LoVo (cell line): ENCODE data around the gene MNT.

Experiments used
- DNase-seq: peaks from one replicate; pipeline ENCODE4 v3.0.0-alpha.2; 2016; ENCODE audit warnings: low spot score

Gene MNT

DNA sequence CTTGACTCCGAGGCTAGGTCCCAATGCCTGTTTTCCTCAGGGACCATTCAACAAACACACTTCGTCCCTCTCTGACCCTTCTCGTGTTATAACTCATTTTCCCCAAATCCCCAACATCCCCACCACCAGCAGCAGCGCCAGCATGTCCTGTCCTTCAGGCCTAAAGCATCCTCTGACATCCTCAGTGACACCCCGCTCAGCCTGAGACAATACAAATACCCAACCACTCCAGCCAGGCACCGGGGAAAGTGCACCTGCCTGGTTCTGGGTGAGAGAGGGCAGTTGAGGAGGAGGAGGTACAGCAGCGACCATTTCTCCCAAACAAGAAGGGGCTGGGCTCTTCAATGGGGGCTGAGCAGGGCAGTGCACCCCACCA lies 4.7 kb downstream of the MNT start:
- no peak for DNase-seq

DNA sequence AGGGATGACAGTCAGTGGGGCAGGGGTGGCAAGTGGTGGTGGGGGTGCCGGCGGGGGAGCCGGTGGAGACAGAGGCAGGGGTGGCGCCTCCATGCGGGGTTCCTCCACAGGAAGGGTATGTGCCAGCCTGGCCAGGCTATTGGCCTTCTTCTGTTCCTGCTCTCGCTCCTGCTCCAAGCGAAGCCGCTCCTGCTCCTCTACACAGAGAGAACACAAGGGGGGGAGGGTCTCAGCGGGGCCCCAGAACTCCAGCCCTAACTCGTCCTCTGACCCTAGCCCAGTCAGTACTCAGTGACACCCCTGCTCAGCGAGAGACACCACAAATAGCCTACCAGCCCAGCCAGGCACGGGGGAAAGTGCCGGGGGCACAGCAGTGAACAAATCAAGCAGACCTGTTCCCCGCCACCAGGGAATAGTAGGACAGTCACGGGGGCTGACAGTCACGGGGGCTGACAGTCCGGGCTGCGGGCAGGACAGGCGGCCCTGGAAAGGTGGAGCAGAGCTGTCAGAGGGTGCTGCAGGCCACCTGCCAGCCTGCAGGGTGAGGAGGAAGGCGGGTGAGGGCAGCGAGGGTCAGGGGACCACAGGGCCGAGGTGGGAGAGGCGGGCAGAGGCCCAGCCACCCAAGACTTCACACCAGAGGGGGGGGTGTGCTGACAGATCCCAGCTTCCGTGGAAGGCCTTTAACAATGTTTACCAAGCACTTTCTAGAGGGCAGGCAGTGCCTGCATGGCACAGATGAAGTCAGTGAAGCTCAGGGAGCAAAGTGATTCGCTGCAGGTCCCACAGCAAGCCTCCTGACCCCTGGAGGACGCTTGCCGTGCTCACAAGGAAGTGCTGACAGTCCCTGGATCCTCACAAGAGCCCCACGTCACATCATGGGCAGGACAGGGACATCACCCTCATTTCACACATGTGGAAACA lies 5.3 kb downstream of the MNT start:
- DNase-seq, result no peak

DNA sequence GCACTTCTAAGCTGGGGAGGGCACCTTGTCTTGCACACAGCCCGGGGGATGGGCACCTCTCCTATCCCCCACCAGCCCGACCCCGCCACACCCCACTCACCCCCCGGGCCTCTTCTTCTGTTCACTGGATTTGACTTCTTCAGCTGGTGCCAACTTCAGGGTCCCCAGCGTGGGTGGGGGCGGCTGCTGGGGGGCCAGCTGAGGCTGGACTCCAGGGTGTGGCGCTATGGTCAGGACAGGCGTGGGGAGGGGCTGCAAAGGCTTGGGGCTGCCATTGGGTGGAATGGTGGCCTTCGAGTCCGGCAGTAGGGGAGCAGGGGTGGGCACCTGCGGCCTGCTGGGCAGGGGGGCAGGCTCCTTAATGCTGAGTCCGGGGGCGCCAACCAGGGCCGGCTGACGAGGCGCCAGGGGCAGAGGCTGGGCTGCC lies 6.1 kb downstream of the MNT start:
- DNase-seq, result no peak

DNA sequence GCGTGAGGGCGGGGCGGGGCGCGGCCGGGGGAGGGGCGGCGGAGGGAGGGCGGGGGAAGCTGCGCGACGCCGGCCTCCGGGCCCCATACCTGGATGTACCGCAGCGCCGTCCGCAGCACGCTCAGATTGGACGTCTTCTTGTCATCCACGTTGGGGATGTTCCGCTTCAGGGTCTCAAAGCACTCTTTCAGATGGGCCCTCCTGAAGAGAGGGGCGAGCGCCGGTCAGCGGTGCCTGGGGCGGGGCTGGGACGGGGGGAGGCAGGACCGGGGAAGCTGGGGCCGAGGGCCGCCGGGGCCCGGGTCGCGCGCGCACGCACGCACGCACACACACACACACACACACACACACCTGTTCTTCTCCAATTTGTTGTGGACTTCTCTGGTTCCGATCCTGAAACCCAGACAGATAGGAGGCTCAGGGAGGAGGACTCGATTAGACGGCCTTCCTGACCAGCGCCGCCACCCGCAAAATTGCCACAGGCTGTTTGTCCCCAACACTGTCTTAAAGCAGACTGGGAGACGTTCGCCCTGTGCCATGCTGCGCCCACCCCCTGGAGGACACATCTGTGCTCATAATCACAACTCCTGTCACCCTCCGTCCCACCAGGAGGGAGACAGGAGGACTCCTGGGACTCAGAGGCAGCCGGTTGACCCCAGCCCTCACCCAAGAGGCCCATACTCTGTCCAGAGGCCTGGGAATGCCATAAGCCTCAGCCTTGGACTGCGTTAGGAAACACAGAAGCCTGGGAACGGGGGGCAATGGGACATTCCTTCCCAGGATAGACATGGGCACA lies 6.7 kb downstream of the MNT start:
- no peak for DNase-seq

DNA sequence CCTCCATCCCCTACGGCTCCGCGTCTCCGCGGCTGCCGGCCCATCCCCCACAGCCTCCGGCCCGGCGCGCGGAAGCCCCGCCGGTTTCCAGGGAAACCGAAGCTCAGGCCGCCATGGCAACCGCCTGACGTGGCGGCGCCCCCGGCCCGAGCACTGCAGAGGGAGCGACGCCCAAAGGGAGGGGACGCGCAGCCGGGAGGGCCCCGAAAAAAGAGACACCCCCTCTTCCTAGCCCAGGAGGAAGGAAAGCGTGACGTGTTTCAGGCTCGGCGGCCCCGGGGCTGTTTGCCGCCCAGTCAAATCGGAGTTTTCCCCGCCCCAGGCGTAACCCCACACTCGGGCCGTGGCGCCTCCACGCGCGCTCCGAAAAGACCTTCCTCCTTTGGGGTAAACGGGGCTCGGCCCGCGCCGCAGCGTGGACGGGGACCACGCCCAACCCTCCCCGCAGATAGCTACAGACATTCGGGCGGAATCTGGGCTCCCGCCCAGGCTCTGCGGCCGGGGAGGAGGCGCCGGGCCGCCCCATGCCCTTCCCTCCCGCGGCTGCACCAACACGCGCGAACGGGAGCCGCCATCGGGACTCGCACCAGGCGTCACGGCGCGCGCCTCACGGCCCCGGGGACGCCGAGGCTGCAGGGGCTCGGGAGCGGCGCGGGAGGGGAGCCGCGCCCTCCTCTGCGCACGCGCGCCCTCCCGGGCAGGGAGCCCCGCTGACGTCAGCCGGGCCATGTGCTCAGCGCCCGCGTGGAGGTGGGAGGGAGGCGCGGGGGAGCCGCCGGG lies 7.5 kb downstream of the MNT start:
- peak; percentile 85 for DNase-seq

DNA sequence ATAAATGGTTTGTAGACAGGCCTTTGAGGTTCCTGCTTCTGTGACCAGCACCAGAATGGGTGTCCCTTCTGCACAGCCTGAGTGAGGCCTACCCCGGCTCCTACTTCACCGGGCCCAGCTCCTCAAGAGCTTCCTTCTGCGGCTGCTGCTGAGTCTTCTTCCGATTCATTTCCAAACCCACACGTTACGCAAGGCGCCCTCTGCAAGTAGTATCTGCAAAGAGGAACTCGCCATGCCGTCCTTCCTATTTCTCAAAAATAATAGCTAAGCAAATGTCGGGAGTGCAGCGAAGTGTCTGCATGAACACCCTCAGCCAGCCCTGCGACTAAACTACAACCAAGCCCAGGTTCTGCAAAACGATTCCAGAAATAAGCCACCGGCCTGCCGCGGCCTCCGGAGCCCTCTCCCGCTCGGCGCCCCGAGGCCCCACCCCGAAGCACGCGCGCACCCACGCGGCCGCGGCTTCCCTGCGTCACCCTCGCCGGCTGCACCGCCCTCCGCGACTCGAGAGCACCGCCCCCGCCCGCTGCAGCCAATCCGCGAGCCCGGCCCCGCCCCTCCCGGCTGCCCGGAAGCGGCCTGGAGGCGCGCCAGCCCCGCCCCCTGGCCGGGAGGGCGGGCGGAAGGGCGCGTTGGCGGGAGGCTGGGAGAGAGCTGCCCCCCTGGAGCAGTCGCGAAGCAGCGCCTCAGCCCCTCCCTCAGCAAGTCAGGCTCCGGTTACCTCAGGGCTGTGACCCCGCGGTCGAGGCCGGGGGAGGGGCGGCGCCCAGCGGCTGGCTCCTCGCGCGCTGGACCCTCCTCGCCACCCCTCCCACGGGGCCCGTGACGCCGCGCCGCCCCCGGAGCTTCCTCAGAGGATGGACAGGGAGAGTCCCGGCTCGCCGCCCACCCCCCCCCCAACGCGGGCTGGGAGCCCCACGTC lies 8.3 kb downstream of the MNT start:
- peak; percentile 94 for DNase-seq

DNA sequence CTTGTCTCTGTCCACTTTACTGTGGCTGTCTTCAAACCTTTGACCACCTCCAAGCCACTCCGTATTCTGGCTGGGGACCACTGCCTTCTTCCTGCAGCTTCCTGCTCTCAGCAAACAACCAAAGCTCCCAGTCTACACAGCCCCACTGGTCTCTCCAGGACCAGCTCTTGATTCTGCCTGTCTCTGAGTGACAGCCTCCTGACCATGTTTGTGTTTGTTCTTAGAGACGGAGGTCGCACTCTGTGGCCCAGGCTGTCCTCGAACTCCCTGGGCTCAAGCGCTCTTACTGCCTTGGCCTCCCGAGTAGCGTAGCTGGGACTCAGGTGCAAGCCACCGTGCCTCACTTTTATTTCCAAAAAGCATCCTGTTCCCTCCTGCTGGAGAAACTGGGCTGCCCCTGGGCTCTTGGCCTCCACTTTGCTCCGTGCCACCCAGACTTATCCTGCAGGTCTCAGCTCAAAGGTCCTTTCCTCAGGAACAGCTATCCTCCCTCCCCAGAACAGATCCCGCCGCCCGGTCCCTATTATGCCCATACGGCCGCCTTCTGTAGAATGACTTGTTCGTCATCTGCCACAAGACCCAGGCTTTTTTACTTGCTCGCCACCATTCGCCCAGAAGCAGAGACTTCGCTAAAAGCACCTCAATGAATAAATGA lies 9.1 kb downstream of the MNT start:
- no peak for DNase-seq

DNA sequence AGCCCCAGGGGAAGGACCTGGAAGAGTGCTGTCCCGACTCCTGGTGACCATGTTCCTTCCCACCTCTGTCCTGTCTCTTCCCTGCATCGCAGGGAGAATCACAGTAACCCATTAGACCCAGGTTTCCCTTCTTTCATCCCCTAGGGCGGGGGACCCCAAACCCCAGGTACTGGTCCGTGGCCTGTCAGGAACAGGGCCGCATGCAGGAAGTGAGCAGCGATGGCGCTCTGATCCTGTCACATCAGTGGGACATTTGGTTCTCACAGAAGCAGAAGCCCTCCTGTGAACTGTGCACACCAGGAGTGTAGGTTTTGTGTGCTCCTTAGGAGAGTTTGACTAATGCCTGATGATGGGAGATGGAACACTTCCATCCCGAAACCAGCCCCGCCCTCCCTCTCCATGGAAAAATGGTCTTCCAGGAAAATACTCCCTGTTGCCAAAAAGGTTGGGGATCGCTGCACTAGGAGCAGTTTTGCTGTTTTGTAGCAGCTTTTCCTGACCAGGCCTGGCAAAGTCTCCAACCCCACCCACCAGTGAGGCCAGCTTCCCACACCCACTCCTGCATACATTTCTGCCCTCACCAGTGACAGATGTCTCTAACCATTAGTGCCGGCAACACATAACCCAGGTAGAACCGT lies 10.5 kb downstream of the MNT start:
- DNase-seq, result no peak

DNA sequence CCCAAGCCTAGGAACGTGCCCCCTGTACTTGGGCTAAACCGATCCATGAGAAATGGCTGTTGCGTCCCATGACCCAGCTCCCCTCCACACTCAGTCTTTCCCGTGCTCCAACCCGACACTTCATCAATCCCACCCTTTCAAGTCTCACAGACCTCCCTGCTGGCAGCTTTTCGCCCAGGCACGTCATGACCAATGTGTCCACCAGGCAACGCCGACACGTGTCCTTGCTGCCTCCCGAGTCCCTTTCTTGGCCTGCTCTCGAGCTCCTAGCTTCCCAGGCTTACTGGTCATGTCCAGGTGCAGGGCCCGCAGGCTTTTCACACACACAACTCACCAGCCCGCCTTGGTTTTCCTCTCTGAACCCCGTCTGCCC lies 12.2 kb downstream of the MNT start:
- no peak for DNase-seq

DNA sequence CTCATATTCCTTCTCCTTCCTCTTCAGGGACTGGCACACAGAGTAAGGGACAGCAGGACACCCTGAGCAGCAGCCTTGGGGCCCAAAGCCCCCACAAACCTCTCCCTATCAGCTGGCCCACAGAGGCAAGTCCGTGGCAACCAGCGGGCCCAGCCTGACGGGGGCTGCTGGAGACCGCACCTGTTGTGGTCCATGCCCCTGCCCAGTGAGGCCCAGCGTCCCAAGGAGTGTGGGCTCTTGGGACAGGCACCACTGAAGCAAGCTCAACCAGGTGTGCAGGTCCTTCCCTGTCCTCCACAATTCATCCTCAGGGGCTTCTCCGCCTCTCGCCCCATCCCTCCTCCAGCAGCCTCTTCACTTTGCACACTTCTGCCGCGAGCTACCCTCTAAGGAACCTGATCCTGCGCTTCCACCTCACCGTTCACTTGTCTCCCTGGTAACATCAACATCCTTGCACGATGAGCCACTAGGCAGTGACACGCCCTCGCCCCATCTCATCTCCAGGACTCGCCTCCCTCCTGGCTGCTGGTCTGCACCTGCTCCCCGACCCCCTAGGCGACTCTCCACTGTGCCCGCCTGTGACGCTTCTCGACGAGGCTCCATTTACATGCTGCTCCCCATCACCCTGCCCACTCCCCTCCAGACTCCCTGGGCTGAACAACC lies 12.7 kb downstream of the MNT start:
- no peak for DNase-seq

DNA sequence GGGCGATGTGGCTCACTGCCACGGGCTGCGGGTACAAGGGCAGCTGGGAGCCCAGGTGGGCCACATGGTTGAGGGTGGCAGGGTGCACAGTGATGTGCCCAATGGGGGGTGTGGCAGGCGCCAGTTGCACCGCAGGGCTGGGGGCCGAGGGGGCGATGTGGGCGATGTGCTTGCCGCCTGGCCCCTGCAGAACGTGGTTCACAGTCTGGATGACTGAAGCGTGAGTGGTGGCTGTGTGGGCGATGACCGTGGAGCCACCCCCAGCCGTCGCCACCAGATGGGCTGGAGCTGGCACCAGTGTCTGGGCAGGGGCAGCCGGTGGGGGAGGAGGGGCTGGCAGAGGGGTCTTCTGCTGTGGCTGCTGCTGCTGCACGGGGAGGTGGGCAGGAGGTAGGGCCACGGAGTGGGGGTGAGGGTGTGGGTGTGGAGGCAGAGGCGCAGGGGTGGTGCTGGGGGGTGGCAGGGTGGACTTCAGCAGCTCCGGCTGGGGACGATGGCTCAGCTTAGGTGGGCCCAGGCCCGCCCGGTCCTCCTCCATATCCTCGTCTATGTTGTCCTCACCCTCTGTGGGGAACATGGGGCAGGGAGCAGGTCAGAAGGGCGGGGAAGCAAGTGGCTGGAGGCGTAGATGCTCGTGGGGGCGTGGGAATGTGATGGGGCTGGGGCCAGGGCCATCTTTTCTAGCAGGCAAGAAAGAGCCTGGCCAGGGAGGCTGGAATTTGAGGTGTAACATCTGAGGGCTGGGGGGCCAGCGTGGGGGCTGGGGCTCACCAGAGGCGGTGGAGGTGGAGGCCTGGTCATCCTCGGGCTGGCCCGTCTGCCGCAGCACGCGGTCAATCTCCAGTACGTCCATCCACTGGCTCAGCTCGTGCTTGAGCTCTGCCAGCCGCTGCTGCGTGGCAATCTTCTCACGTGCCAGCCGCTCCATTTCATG lies 13.5 kb downstream of the MNT start:
- no peak for DNase-seq

DNA sequence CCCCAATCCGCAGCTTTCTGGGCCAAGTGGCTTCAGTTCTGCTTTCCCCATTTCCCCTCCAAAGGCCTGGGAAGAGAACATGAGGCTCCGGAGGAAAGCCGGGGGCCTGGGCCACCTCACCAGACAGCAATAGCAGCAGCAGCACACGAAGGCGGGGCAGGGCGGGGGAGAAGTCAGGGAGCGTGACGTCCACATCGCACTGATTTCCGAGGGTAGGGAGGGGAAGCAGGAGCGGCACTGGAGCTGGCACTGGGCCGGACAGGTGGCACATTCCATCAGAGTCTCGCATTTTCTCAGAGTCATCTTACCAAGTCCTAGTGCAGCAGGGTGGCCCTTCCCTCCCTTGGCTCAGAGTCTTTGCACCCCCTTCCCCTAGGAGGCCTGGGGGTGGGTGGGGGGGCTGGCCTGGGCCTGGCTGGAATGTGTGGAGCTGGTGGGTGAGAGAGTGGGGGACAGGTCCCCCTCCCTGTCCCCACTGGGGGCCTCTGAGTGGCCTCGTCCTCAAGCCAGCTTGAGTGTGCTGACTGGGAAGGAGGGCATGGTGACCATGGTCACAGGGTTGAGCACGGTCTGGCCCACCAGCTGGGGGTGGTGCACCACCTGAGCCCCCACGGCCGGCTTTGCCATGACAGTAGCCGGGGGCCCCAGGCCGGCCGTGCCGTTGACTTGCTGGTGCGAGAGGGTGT lies 14.3 kb downstream of the MNT start:
- DNase-seq, result peak; percentile 27

DNA sequence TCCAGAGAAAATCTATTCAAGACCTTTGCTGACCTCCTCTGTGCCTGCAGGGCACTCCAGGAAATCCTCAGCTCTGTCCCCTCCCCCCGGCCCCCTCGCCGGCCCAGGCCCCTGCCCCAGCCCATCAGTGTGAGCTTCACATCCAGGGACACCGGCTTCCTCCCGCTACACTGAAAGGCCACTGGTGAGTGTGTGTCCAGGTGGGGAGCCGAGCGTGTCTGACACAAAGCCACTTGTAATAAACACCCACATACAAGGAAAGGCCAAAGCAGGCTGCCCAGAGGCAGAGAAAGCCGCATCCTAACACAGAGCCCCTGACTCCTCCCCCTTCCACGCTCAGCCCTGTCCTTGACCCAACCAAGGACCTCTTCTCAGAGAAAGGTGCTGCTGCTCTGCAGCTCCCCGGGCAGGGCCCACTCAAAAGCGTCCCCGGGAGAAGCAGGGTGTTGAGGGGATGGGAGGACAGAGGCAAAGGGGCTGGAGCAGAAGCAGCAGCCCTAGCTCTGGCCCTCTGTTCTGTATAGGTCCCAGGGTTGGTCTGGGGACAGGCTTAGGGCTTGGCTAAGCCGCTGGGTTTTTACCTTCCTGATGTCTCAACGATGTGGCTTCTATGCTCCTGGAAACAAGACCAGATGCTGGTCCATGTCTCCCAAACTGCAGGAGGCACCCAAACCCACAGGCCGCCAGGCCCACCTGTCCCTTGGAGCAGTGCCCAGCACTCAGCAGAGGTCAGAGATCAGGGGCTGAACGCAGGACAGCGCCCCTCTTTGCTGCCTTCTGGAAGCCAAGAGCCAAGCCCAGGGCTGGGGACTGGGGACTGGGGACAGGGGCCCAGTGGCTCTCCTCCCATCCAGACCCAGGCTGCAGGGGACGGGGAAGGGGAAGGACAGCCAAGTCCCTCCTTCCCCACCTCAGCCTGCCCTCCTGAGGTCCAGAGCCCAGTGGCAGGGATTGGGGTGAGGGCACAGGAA lies 15.3 kb downstream of the MNT start:
- no peak for DNase-seq

DNA sequence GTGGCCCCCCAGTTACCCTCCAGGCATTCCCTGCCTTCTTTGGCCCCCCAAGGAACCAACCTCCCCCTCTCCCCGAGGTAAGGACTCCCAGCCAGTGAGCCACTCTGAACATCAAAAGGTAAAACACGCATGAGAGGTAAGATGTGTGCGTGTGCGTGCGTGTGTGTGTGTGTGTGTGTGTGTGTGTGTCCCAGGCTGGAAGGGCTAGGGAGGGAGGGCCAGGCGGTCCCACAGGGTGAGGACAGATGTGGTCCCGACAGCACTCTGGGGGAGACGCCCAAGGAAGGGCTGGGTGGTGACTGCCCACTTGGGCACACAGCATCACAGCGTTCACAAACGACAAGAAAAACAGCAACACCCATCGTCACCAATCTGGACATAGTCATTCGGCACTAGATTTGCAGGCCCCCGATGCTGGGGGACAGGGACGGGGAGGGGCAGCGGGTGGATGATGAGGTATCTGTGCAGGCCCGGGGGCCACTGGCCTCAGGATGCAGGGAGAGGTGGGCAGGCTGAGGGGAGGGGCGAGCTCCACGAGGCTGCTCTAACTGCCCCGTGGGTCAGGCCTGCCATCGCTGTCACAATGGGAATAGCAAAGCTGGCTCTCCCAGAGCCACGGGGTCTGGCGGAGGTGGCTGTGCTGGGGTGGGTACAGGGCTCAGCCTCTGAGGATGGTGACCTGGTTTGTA lies 16.3 kb downstream of the MNT start:
- no peak for DNase-seq

DNA sequence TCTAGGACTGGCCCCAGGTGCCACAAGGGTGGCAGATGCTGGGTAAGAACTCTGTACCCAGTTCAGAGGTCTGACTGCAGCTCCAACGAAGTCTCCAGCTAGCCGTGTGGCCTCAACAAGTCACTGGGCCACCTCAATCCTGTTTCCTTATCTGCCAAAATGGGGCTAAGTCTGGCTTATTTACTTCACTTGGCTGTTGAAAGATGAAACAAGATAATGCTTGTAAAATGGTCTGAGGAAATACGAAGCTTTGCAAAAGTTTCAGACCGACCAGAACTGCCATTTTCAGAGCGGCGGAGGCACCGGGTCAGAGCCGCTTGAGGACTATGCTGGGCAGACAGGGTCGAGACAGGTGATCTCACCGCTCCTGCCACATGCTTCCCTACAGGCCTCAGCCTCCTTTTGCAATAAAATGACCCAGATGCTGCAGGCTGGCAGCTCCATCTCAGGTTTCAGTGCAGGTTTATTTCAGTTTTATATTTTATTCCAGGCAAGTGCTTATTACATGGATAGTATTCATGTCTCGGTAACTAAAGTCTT lies 17.2 kb downstream of the MNT start:
- no peak for DNase-seq
